H54 (cell line): ENCODE results near the gene GAL3ST2.

Source experiments
- DNase-seq: peaks from one replicate; pipeline ENCODE4 v3.0.0; 2011; ENCODE audit warnings: low spot score, mixed read lengths; ENCODE audit not compliant: insufficient read length
- FAIRE-seq: peaks from 3 replicates; lab custom pipeline; 2011; peaks lifted over from hg19 to GRCh38; lab: Jason Lieb, UNC
- POLR2A ChIP-seq: IDR thresholded peaks from 2 replicates; pipeline ENCODE4 v1.6.1; 2011; ENCODE audit warnings: low read depth, mild to moderate bottlenecking, low read length

The GAL3ST2 gene

DNA sequence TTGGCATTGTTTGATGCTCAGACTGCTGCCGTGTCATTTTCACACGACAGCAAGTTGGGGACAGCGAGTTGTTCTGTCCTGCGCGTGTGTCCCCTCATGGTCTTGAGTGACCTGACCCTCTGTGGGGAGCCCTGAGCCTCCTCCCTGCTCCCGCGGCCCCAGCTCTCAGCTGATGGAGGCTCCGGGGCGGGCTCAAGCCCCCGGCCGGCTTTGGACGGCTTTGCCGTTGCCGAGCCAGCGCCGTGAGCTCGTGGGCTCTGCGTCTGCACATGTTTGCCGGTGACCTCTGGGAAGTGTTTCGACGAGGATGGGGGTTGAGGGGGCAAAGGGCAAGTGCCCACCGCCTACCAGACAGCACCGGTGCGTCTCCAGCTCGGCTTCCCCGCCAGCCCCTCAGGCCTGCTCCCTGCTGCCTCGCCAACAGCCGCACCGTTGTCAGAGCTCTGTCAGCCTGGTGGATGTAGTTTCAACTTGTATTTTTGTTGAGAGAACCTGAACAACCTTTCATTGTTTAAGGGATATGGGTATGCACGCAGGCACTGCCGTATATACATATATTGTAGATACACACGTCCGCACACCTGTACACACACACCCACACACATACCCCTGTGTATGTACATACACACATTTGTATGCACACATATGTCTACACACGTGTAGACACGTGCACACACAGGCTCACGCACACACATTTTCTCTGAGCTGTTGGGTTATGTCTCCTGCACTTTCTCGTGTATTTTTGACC is 68.4 kb downstream of the GAL3ST2 start:
- no peak for DNase-seq
- FAIRE-seq: no peak
- TF ChIP-seq POLR2A: no peak

DNA sequence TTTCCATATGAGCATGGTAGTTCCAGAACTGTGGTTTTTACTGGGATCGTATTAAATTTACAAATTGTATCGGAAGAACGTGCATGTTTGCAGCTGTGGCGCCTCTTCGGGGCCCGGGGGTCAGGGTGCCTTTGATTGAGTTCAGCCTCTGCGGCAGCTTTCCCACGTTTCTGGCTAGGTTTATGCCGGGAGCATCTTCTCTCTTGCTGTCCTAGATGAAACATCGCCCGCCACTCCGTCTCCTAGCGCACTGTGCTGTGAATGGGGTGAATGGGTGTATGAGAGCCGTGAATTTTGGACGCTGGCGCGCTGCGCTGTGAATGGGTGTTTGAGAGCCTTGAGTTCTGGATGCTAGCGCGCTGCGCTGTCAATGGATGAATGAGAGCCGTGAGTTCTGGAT is 69.8 kb downstream of the GAL3ST2 start:
- DNase-seq (no peak), FAIRE-seq (no peak)

DNA sequence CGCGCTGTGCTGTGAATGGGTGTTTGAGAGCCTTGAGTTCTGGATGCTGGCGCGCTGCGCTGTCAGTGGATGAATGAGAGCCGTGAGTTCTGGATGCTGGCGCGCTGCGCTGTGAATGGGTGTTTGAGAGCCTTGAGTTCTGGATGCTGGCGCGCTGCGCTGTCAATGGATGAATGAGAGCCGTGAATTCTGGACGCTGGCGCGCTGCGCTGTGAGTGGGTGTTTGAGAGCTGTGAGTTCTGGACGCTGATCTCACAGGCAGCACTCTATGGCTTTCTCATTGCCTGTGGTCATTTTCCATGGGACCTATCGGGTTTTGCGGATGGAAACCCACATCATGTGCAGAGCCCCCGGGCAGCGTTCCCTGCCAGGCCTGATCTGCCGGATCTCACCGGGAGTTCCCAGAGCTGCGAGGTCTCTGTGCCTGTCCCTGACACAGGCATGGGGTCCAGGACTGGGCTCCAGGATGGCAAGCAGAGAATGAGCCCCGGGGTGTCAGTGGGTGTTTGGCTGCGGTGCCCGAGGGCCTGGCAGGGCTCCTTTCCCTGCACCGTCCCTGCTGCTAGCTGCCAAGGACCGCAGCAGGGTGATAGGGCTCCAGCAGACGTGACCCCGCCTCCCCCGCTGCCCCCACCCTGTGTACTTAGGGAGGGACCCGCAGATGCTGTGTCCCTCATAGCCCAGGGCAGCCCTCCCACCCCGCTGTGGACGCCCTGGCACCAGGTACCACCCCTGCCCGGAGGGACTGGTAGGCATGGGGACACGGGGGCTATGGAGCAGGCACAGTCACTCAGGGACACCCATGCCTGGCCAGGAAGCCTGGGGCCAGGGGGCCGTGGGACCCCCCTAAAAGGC is 72.4 kb downstream of the GAL3ST2 start:
- TF ChIP-seq POLR2A: no peak
- no peak for DNase-seq
- FAIRE-seq: no peak

More for the DNA sequence above, 69.8 kb downstream of the GAL3ST2 start:
- TF ChIP-seq POLR2A: no peak

DNA sequence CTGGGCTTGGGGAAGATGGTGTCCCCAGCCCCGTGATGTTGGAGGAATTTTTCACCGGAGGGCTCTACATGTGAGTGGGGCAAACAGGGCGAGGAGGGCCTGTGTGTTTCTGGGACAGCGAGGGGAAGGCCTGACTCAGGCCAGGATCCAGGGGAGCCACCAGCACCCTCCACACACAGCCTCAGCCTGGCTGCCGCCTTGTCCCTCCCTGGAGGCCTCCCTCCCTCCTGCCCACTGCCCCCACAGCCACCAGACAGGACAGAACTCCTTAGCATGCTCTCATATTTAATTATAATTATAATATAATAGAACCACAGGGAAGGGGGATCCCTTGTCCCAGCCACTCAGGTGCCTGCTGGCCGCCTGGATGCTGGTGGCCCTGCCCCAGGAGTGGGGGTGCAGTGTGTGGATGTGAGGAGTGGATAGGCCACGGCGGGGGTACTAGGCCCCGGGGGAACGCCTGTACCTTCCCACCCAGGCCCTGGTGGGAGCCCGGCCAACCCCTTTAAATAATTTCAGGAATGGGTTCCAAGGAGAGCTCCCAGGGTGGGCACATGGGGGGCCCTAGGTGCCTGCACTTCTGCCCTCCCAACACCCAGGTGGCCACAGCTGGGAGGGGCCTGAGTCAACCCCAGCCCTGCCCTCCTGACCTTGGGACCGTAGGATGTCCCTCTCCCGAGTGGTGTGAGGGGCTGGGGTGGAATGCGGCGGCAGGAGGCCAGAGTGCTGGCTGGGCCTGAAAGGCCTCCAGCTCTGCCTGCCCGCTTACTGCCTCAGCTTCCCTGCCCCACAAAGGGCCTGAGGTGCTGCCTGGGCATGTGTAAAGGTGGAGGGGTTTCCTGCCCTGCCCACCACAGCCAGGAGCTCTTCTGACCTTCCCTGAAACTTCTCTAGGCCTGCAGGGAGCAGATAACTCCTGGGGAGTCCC is 73.3 kb downstream of the GAL3ST2 start:
- DNase-seq: no peak
- FAIRE-seq: no peak
- TF ChIP-seq POLR2A: no peak

DNA sequence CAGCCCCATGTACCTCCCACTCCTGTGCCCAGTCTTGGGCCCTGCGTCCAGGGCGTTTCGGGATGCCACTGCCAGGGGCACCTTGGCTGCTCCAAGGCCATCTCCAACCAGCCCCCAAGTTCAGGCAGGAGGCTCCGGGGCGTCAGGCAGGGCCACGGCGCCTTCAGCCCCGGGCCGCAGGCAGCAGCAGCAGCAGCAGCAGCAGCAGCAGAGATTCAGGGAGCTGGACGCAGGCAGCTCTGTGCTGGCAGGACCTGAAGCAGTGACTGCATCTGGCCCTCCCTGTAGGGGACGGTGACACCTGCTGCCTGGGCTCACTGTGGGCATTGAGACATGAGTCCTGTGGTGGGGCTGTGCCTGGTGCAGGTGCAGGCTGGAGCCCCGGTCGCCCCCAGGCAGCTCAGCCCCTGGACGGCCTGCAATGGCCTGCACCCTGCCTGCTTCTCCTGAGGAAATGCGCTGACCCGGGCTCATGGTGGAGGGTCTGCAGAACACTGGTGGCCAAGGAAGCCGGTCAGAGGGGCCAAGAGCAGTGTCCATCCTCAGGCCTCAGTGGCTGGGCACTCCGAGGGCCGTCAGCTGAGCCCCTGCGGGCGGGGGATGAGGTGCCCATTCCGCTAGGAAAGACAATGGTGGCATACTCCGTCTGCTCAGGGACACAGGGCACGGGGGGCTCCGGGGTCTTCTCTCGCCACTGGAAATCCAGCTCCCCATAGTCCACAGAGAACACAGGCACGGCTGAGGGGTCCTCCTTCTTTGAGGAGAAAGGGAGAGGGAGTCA is 74.1 kb downstream of the GAL3ST2 start:
- FAIRE-seq: no peak
- DNase-seq: no peak
- TF ChIP-seq POLR2A: no peak

DNA sequence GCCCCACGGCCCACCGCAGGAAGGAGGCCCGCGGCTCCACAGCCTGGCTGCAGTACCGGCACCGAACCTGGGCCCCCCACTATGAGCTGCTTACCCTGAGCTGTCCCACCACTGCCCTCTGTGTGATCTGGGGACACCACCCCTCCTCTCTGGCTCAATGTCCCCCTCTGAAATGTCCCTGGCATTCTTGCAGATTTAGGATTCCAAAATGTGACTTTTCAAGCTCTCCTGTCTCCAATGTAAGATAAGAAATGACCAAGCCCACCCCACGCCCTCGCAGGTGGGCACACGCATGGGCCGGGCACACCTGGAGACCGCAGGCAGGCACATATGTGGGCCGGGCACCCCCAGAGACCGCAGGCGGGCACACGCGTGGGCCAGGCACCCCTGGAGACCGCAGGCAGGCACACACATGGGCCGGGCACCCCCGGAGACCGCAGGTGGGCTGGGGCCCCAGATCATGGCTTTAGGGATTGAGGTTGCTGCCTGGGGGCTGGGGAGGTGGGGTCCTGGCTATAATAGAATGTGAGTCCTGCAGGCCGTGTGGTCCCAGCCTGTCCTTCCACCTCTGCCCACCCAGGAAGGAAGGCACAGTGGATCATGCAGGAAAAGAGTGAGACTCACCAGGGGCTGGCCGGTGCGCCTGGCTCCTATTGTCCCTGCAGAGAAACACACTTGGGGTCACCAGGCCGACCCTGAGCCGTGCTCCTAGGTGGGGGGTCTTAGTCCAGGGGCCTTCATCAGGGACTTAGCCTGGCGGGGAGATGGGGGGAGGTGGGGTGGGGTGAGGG is 74.9 kb downstream of the GAL3ST2 start:
- DNase-seq (no peak), FAIRE-seq (no peak)
- no peak for TF ChIP-seq POLR2A

DNA sequence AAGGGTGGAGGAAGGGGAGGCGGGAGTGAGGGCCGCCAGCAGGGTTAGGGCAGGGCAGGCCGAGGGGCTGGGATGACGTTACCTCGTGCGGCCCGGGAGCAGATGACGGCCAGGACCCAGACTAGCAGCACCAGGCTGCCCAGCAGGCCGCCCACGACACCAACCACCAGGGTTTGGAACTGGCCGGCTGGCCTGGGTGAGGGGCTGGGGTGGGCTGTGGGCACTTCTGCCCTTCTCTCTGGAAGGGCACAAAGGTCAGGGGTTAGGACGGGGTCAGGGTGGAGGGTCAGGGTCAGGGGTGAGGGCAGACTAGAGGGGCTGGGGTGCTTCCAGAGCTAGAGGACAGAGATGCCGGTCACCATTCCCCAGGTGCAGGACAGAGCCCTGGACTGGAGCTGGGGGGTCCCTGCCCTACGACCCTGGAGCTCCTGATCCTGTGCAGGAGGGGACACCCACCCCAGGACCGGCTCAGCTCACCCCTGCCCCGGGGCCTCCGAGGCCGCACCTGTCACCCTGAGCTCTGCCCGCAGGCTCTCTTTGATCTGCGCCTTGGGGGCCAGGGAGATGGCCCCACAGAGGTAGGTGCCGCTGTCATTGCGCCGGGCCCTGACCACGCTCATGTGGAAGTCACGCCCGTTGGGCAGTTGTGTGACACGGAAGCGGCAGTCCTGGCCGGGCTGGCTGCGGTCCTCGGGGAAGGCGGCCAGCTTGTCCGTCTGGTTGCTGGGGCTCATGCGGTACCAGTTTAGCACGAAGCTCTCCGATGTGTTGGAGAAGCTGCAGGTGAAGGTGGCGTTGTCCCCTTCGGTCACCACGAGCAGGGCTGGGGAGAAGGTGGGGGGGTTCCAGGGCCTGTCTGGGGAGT is 75.7 kb downstream of the GAL3ST2 start:
- FAIRE-seq (no peak), DNase-seq (no peak)

DNA sequence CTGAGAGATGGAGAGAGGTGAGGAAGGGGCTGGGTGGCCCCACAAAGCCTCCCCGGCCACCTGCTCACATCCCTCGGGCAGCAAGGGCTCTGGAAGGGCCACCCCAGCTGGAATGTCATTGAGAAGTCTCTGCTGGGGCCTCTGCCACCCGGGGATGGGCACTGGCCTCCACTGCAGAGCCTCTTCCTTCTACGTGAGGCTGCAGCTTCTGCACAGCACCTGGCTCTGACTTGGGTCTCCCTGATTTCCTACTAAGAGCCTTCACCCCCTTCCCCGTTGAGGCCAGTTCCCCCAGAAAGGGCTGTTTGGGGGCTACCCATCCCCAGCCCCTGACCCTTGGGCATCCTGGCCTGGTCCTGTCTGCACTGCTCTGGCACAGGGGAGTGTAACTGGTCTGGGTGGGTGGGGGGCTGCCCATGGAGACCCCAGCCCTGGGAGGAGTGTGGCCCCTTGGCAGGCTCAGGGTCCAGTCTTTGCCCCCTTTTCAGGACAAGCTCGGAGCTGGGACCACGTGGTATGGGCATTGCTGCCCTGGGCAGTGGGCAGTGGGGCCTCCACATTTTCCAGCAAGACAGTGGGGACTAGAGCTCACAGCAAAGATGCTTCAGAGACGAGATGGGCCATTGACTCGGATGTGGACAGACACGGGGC is 76.5 kb downstream of the GAL3ST2 start:
- no peak for TF ChIP-seq POLR2A
- FAIRE-seq (no peak), DNase-seq (no peak)

More for the DNA sequence above, 75.7 kb downstream of the GAL3ST2 start:
- no peak for TF ChIP-seq POLR2A
